GM12892 (cell line): ENCODE data around the gene MAN1B1.

ENCODE experiments used
- POLR2A ChIP-seq: IDR thresholded peaks from 2 replicates; pipeline ENCODE4 v1.6.1; 2011; ENCODE audit warnings: low read depth, low read length, control low read depth
- POLR2AphosphoS5 ChIP-seq: IDR thresholded peaks from 2 replicates; pipeline ENCODE4 v1.6.1; 2011; ENCODE audit warnings: low read depth, low read length, control low read depth
- TAF1 ChIP-seq: IDR thresholded peaks from 2 replicates; pipeline ENCODE4 v1.6.1; 2011; ENCODE audit warnings: low read depth, mild to moderate bottlenecking, control low read depth, low read length, borderline replicate concordance

- TF ChIP-seq TAF1 (no peak), POLR2AphosphoS5 (no peak), POLR2A (no peak)
Observed at GRCh38 chr9:137054932-137055384, 31.8 kb upstream of the MAN1B1 start.
